ENCODE measurements around the gene RETN. TPM values are rescaled to one million over a fixed set of nuclear protein-coding genes. Genes with fewer than 3 reads are reported as not detected.
"Not testable (repeated sequence)": the region's sequence is repeated elsewhere in the genome, so short reads cannot be mapped to it uniquely, and the experiment has no call there.

RETN gene
- total RNA-seq, 4 donors from 2014 or later, result not detected

GRCh38 chr19:7641290-7642276 lies 27.3 kb upstream of the RETN start:
- H3K4me3 ChIP-seq (ENCODE audit: low read depth, poor library complexity, severe bottlenecking), result no peak overlapping the region
- TF ChIP-seq CTCF (IDR thresholded peaks at IDR 0.05) (no peak), POLR2A (IDR thresholded peaks at IDR 0.05) (no peak)
- intact Hi-C loops (cut with DNase I; ENCODE audit: low total_unique reads), result no loop called here
- WGBS, 2 donors, result 85 to 87% methylated on average over 38 to 41 of the region's 43 CpGs
- DNase-seq (ENCODE audit: low spot score in 2 of 2), result no peak

- 87 to 89% methylated on average over 26 to 27 of the region's 27 CpGs for WGBS, 2 donors
- no peak for DNase-seq (ENCODE audit: low spot score in 2 of 2)
- intact Hi-C loops (cut with DNase I; ENCODE audit: low total_unique reads), result no loop called here
- no peak overlapping the region for H3K4me3 ChIP-seq (ENCODE audit: low read depth, poor library complexity, severe bottlenecking)
- no peak for TF ChIP-seq CTCF (IDR thresholded peaks at IDR 0.05)
- no peak for TF ChIP-seq POLR2A (IDR thresholded peaks at IDR 0.05)
Measured at GRCh38 chr19:7642295-7643030, 26.4 kb upstream of the RETN start.

- no peak for TF ChIP-seq POLR2A (IDR thresholded peaks at IDR 0.05)
- 93% methylated on average over 8 of the region's 8 CpGs for WGBS, 2 donors
- intact Hi-C loops (cut with DNase I; ENCODE audit: low total_unique reads), result no loop called here
- no peak overlapping the region for H3K4me3 ChIP-seq (ENCODE audit: low read depth, poor library complexity, severe bottlenecking)
- DNase-seq (ENCODE audit: low spot score in 2 of 2), result no peak
Measured at GRCh38 chr19:7643031-7643415, 25.8 kb upstream of the RETN start.

GRCh38 chr19:7643629-7644549 lies 25.0 kb upstream of the RETN start:
- intact Hi-C loops (cut with DNase I; ENCODE audit: low total_unique reads); H3K4me3 ChIP-seq (ENCODE audit: low read depth, poor library complexity, severe bottlenecking); DNase-seq (ENCODE audit: low spot score in 2 of 2): not testable (repeated sequence)
- 61 to 81% methylated on average over 10 of the region's 10 CpGs for WGBS, 2 donors

GRCh38 chr19:7644550-7644877 lies 24.3 kb upstream of the RETN start:
- TF ChIP-seq CTCF (IDR thresholded peaks at IDR 0.05) (no peak), POLR2A (IDR thresholded peaks at IDR 0.05) (no peak)
- no peak overlapping the region for H3K4me3 ChIP-seq (ENCODE audit: low read depth, poor library complexity, severe bottlenecking)
- DNase-seq (ENCODE audit: low spot score in 2 of 2), result no peak
- intact Hi-C loops (cut with DNase I; ENCODE audit: low total_unique reads), result no loop called here
- WGBS, 2 donors, result 95% methylated on average over 20 of the region's 20 CpGs

GRCh38 chr19:7645163-7645562 lies 23.7 kb upstream of the RETN start:
- 75 to 89% methylated on average over 12 to 13 of the region's 14 CpGs for WGBS, 2 donors
- DNase-seq (ENCODE audit: low spot score in 2 of 2), result no peak
- TF ChIP-seq POLR2A (IDR thresholded peaks at IDR 0.05) (no peak), CTCF (IDR thresholded peaks at IDR 0.05) (no peak)
- H3K4me3 ChIP-seq (ENCODE audit: low read depth, poor library complexity, severe bottlenecking), result no peak overlapping the region
- intact Hi-C loops (cut with DNase I; ENCODE audit: low total_unique reads), result no loop called here
